WTC11 (cell line): Measurements from ENCODE around the gene ITPR2.

ENCODE experiments used
- ELF4 ChIP-seq: sonication (generic); formaldehyde crosslinking; IDR thresholded peaks from 2 replicates; pipeline ENCODE4 v1.8.1; 2022; ENCODE audit warnings: low read depth, mild to moderate bottlenecking, moderate library complexity, missing genetic modification reagents
- JAZF1 ChIP-seq: fragments of 250-450 bp; sonication (Bioruptor Pico); IDR thresholded peaks from 2 replicates; pipeline ENCODE4 v1.9.0; 2021; ENCODE audit warnings: moderate library complexity, mild to moderate bottlenecking, inconsistent platforms
- JUN ChIP-seq: sonication (generic); formaldehyde crosslinking; IDR thresholded peaks from 2 replicates; pipeline ENCODE4 v1.8.0; 2023; ENCODE audit warnings: mild to moderate bottlenecking, missing genetic modification reagents
- ZNF263 ChIP-seq: sonication (generic); formaldehyde crosslinking; IDR thresholded peaks from 2 replicates; pipeline ENCODE4 v1.8.1; 2022; ENCODE audit warnings: low read depth, mild to moderate bottlenecking, moderate library complexity, missing genetic modification reagents
- TF ChIP-seq, protein P1 (sequence below): sonication (generic); formaldehyde crosslinking; conservative IDR thresholded peaks from 2 replicates; pipeline ENCODE4 v1.8.1; 2022; ENCODE audit warnings: mild to moderate bottlenecking, missing genetic modification reagents
- TF ChIP-seq, protein P2 (sequence below): sonication (generic); formaldehyde crosslinking; IDR thresholded peaks from 2 replicates; pipeline ENCODE4 v1.8.0; 2022; ENCODE audit warnings: mild to moderate bottlenecking, missing genetic modification reagents
- TF ChIP-seq, protein P3 (sequence below): fragments of 200-600 bp; IDR thresholded peaks from 2 replicates; pipeline ENCODE4 v1.8.0; 2022; ENCODE audit warnings: antibody characterized with exemption
- TF ChIP-seq, protein P4 (sequence below): sonication (generic); formaldehyde crosslinking; IDR thresholded peaks from 2 replicates; pipeline ENCODE4 v1.8.1; 2022; ENCODE audit warnings: low read depth, missing genetic modification reagents, borderline replicate concordance
- TF ChIP-seq, protein P5 (sequence below): sonication (generic); formaldehyde crosslinking; IDR thresholded peaks from 2 replicates; pipeline ENCODE4 v1.8.0; 2022; ENCODE audit warnings: mild to moderate bottlenecking, missing genetic modification reagents
- TF ChIP-seq, protein P6 (sequence below): sonication (generic); formaldehyde crosslinking; IDR thresholded peaks from 2 replicates; pipeline ENCODE4 v1.8.1; 2023; ENCODE audit warnings: mild to moderate bottlenecking, missing genetic modification reagents, moderate library complexity
- TF ChIP-seq, protein P7 (sequence below): sonication (generic); formaldehyde crosslinking; IDR thresholded peaks from 2 replicates; pipeline ENCODE4 v1.8.0; 2022; ENCODE audit warnings: mild to moderate bottlenecking, missing genetic modification reagents

DNA sequence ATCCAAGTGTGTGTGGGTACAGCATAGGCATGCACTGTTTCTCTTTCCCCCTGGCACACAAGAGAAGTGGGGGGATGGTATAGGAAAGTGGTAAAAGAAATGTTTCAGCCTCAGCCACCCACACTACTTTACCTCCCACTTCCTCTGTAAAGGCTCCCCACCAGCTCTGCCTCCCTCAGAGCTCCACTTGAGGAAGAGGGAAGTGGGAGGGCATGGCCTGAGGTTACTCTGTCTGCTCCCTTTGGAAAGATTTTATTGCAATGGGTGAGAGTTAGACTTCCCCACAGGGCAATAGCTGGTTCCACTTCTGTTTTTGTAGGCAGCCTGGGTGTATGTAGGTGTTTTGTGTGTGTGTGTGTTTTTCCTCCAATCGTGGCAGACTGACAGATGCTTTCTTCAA is 492.3 kb downstream of the ITPR2 start:
- TF ChIP-seq, protein P1, sequence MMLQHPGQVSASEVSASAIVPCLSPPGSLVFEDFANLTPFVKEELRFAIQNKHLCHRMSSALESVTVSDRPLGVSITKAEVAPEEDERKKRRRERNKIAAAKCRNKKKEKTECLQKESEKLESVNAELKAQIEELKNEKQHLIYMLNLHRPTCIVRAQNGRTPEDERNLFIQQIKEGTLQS (CRISPR knock-in tag) = no peak
- TF ChIP-seq ZNF263 (CRISPR knock-in tag) (no peak), JAZF1 (CRISPR knock-in tag) (no peak), ELF4 (CRISPR knock-in tag) (no peak), JUN (CRISPR knock-in tag) (no peak)
- TF ChIP-seq, protein P2, sequence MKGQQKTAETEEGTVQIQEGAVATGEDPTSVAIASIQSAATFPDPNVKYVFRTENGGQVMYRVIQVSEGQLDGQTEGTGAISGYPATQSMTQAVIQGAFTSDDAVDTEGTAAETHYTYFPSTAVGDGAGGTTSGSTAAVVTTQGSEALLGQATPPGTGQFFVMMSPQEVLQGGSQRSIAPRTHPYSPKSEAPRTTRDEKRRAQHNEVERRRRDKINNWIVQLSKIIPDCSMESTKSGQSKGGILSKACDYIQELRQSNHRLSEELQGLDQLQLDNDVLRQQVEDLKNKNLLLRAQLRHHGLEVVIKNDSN (CRISPR knock-in tag) = no peak
- TF ChIP-seq, protein P3, sequence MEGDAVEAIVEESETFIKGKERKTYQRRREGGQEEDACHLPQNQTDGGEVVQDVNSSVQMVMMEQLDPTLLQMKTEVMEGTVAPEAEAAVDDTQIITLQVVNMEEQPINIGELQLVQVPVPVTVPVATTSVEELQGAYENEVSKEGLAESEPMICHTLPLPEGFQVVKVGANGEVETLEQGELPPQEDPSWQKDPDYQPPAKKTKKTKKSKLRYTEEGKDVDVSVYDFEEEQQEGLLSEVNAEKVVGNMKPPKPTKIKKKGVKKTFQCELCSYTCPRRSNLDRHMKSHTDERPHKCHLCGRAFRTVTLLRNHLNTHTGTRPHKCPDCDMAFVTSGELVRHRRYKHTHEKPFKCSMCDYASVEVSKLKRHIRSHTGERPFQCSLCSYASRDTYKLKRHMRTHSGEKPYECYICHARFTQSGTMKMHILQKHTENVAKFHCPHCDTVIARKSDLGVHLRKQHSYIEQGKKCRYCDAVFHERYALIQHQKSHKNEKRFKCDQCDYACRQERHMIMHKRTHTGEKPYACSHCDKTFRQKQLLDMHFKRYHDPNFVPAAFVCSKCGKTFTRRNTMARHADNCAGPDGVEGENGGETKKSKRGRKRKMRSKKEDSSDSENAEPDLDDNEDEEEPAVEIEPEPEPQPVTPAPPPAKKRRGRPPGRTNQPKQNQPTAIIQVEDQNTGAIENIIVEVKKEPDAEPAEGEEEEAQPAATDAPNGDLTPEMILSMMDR = no peak
- TF ChIP-seq, protein P4, sequence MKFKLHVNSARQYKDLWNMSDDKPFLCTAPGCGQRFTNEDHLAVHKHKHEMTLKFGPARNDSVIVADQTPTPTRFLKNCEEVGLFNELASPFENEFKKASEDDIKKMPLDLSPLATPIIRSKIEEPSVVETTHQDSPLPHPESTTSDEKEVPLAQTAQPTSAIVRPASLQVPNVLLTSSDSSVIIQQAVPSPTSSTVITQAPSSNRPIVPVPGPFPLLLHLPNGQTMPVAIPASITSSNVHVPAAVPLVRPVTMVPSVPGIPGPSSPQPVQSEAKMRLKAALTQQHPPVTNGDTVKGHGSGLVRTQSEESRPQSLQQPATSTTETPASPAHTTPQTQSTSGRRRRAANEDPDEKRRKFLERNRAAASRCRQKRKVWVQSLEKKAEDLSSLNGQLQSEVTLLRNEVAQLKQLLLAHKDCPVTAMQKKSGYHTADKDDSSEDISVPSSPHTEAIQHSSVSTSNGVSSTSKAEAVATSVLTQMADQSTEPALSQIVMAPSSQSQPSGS (CRISPR knock-in tag) = no peak
- TF ChIP-seq, protein P5, sequence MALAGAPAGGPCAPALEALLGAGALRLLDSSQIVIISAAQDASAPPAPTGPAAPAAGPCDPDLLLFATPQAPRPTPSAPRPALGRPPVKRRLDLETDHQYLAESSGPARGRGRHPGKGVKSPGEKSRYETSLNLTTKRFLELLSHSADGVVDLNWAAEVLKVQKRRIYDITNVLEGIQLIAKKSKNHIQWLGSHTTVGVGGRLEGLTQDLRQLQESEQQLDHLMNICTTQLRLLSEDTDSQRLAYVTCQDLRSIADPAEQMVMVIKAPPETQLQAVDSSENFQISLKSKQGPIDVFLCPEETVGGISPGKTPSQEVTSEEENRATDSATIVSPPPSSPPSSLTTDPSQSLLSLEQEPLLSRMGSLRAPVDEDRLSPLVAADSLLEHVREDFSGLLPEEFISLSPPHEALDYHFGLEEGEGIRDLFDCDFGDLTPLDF (CRISPR knock-in tag) = no peak
- TF ChIP-seq, protein P6, sequence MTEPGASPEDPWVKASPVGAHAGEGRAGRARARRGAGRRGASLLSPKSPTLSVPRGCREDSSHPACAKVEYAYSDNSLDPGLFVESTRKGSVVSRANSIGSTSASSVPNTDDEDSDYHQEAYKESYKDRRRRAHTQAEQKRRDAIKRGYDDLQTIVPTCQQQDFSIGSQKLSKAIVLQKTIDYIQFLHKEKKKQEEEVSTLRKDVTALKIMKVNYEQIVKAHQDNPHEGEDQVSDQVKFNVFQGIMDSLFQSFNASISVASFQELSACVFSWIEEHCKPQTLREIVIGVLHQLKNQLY = no peak
- TF ChIP-seq, protein P7, sequence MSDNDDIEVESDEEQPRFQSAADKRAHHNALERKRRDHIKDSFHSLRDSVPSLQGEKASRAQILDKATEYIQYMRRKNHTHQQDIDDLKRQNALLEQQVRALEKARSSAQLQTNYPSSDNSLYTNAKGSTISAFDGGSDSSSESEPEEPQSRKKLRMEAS (CRISPR knock-in tag) = no peak
